SK-N-MC (cell line): Measurements from ENCODE around the gene TNFSF8.

Experiments
- EZH2 ChIP-seq: fragments of 200-600 bp; sonication (generic); IDR thresholded peaks from one replicate; pipeline ENCODE4 v1.6.1; 2017; ENCODE audit warnings: antibody characterized with exemption
- POLR2AphosphoS5 ChIP-seq: IDR thresholded peaks from 2 replicates; pipeline ENCODE4 v1.6.1; 2012; ENCODE audit warnings: mild to moderate bottlenecking, low read depth, low read length, borderline replicate concordance

- TF ChIP-seq POLR2AphosphoS5 (no peak), EZH2 (no peak)
These were observed 74.9 kb downstream of the TNFSF8 start for GRCh38 chr9:114855488-114855887.
